Neural progenitor cell (in vitro differentiated cells): Measurements from ENCODE around the gene ANO7. TPM values are rescaled to one million over a fixed set of nuclear protein-coding genes. Genes with fewer than 3 reads are reported as not detected.
A peak's percentile ranks its signal among the peaks of the same experiment; 100 is the strongest.

Experiments used
- DNase-seq: peaks from one replicate; pipeline ENCODE4 v3.0.0-alpha.2; 2016; ENCODE audit warnings: low spot score
- H2AFZ ChIP-seq: fragments of 200-600 bp; sonication (generic); replicated peaks from 2 replicates; pipeline ENCODE4 v1.6.1; 2016; ENCODE audit warnings: antibody characterized with exemption
- H3F3A ChIP-seq: fragments of 200-600 bp; sonication (generic); 2 replicates; pipeline ENCODE4 v1.6.1; 2016; ENCODE audit warnings: antibody characterized with exemption, low read depth
- H3K27ac ChIP-seq: fragments of 200-600 bp; sonication (generic); 2 replicates; pipeline ENCODE4 v1.5.1; 2016; ENCODE audit warnings: mild to moderate bottlenecking
- H3K27me3 ChIP-seq: fragments of 200-600 bp; sonication (generic); 2 replicates; pipeline ENCODE4 v1.6.1; 2016; ENCODE audit warnings: mild to moderate bottlenecking, moderate library complexity
- H3K36me3 ChIP-seq: fragments of 200-600 bp; sonication (generic); 2 replicates; pipeline ENCODE4 v1.5.1; 2016
- H3K4me1 ChIP-seq: fragments of 200-600 bp; sonication (generic); 2 replicates; pipeline ENCODE4 v1.6.1; 2016; ENCODE audit warnings: mixed run types
- H3K4me2 ChIP-seq: fragments of 200-600 bp; sonication (generic); 2 replicates; pipeline ENCODE4 v1.6.1; 2016
- H3K4me3 ChIP-seq: fragments of 200-600 bp; sonication (generic); 2 replicates; pipeline ENCODE4 v1.5.1; 2016
- H3K79me2 ChIP-seq: fragments of 200-600 bp; sonication (generic); 2 replicates; pipeline ENCODE4 v1.6.1; 2016; ENCODE audit warnings: low read depth
- H3K9ac ChIP-seq: fragments of 200-600 bp; sonication (generic); 2 replicates; pipeline ENCODE4 v1.6.1; 2016
- H3K9me3 ChIP-seq: fragments of 200-600 bp; sonication (generic); 2 replicates; pipeline ENCODE4 v1.5.1; 2016; ENCODE audit warnings: low read depth
- H4K20me1 ChIP-seq: fragments of 200-600 bp; sonication (generic); 2 replicates; pipeline ENCODE4 v1.6.1; 2016; ENCODE audit warnings: low read depth
- H3K27ac Mint-ChIP-seq: 3 replicates; pipeline ENCODE4 v1.8.0; 2021; ENCODE audit warnings: mixed read lengths
- H3K27me3 Mint-ChIP-seq: 2 replicates; pipeline ENCODE4 v1.8.0; 2022; ENCODE audit warnings: low read depth, mild to moderate bottlenecking, inconsistent platforms, moderate library complexity, mixed read lengths; ENCODE audit not compliant: insufficient read depth
- H3K36me3 Mint-ChIP-seq: 3 replicates; pipeline ENCODE4 v1.8.0; 2021; ENCODE audit warnings: mixed read lengths
- H3K4me1 Mint-ChIP-seq: 3 replicates; pipeline ENCODE4 v1.8.0; 2021; ENCODE audit warnings: mixed read lengths
- H3K4me3 Mint-ChIP-seq: 3 replicates; pipeline ENCODE4 v1.8.0; 2021; ENCODE audit warnings: mild to moderate bottlenecking, moderate library complexity, mixed read lengths
- H3K9me3 Mint-ChIP-seq: 3 replicates; pipeline ENCODE4 v1.8.0; 2020; ENCODE audit warnings: mixed read lengths
- EZH2 ChIP-seq: fragments of 200-600 bp; sonication (generic); IDR thresholded peaks from 2 replicates; pipeline ENCODE4 v1.6.1; 2017; ENCODE audit warnings: antibody characterized with exemption, mild to moderate bottlenecking, moderate library complexity
- EZH2phosphoT487 ChIP-seq: fragments of 200-600 bp; sonication (generic); IDR thresholded peaks from 2 replicates; pipeline ENCODE4 v1.6.1; 2017; ENCODE audit warnings: antibody characterized with exemption
- total RNA-seq: library from RNA; depleted of rRNA; stranded (reverse); fragments of >200 nt; gene quantifications from 2 replicates; pipeline ENCODE4 v1.2.3, GENCODE V29; 2015; ENCODE audit warnings: low replicate concordance
- TF ChIP-seq, protein P1 (sequence below): fragments of 200-600 bp; sonication (generic); IDR thresholded peaks from 2 replicates; pipeline ENCODE4 v1.5.1; 2017; ENCODE audit warnings: antibody characterized with exemption, mild to moderate bottlenecking

Gene ANO7
- total RNA-seq, 1 donor from 2014 or later = not detected

DNA sequence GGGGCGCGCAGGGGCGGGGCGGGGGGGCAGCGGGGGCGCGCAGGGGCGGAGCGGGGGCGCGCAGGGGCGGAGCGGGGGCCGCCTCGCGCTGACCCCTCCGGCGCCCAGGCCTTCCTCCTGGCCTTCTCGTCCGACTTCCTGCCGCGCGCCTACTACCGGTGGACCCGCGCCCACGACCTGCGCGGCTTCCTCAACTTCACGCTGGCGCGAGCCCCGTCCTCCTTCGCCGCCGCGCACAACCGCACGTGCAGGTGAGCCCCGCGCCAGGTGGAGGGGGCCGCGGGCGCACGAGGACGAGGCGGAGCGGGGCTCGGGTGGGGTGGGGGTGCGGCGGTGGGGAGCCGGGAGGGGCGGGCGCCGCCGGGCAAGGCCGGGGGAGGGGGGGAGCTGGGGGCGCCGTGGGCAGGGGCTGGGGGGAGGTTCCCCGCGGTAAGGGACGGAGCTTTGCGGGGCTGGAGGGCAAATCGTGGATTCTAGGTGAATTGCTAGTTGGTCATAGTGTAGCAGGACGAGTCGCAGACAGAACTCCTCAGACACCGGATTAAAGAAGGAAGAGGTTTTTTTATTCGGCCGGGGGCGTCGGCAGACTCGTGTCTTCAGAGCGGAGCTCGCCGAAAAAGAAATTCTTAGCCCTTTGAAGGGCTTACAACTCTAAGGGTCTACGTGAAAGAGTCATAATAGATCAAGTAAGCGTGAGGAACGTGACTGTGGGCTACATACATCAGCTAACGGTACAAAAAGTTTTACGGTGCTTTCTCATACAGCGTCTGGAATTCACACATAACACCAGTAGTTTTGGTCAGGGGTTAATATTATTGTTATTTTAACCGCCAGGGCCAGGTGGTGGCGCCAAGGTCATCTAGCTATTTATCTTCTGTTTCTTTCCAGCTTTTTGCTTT lies 29.9 kb downstream of the ANO7 start:
- H3K27me3 ChIP-seq = peaks cover 15% of the 10 kb centered on the region
- peak overlapping the region; percentile 61 for H2AFZ ChIP-seq
- H3K4me1 ChIP-seq = peaks cover 12% of the 10 kb centered on the region
- H3F3A ChIP-seq = peaks cover 24% of the 10 kb centered on the region
- no peak overlapping the region for H3K27ac ChIP-seq
- H3K36me3 ChIP-seq = no peaks in the 10 kb centered on the region
- H3K9me3 ChIP-seq = no peaks in the 10 kb centered on the region
- TF ChIP-seq, protein P1, sequence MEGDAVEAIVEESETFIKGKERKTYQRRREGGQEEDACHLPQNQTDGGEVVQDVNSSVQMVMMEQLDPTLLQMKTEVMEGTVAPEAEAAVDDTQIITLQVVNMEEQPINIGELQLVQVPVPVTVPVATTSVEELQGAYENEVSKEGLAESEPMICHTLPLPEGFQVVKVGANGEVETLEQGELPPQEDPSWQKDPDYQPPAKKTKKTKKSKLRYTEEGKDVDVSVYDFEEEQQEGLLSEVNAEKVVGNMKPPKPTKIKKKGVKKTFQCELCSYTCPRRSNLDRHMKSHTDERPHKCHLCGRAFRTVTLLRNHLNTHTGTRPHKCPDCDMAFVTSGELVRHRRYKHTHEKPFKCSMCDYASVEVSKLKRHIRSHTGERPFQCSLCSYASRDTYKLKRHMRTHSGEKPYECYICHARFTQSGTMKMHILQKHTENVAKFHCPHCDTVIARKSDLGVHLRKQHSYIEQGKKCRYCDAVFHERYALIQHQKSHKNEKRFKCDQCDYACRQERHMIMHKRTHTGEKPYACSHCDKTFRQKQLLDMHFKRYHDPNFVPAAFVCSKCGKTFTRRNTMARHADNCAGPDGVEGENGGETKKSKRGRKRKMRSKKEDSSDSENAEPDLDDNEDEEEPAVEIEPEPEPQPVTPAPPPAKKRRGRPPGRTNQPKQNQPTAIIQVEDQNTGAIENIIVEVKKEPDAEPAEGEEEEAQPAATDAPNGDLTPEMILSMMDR = peak; percentile 44
- TF ChIP-seq EZH2 = no peak
- H3K36me3 Mint-ChIP-seq = peaks cover 2% of the 10 kb centered on the region
- peak overlapping the region; percentile 67 for H3K4me2 ChIP-seq
- H3K4me3 ChIP-seq = peak overlapping the region; percentile 63
- H3K27me3 Mint-ChIP-seq = peaks cover 15% of the 10 kb centered on the region
- H4K20me1 ChIP-seq = peaks cover 4% of the 10 kb centered on the region
- peaks cover 5% of the 10 kb centered on the region for H3K79me2 ChIP-seq
- peak; percentile 85 for DNase-seq
- H3K4me3 Mint-ChIP-seq = peak overlapping the region; percentile 96
- H3K27ac Mint-ChIP-seq = peak overlapping the region; percentile 16
- H3K9me3 Mint-ChIP-seq = no peaks in the 10 kb centered on the region
- no peak overlapping the region for H3K9ac ChIP-seq
- H3K4me1 Mint-ChIP-seq = peaks cover 23% of the 10 kb centered on the region

DNA sequence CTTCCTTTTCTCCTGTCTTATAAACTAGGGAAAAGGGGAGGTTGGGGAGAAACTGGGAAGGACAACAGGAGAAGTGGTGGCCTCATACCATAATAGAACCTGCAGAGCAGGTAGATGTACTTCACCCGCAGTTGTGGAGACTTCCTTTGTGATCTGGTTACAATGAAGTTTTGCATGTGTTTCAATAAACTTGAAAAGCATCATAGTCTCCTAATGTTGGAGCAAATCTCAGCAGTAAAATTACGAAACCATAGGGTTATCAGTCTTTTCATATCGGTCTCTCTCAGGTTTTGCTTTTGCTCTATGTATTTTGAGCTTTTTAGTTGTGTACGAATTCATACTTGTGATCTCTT lies 30.5 kb downstream of the ANO7 start:
- Histone ChIP-seq H4K20me1 (peaks cover 4% of the 10 kb centered on the region), H3F3A (peaks cover 24% of the 10 kb centered on the region), H3K27ac (no peak overlapping the region), H3K9ac (no peak overlapping the region), H3K36me3 (no peaks in the 10 kb centered on the region), H3K27me3 (peaks cover 15% of the 10 kb centered on the region), H3K9me3 (no peaks in the 10 kb centered on the region), H3K79me2 (peaks cover 5% of the 10 kb centered on the region), H3K4me3 (peak overlapping the region; percentile 63), H3K4me2 (peak overlapping the region; percentile 67), H3K4me1 (peaks cover 15% of the 10 kb centered on the region), H2AFZ (peak overlapping the region; percentile 61)
- Mint-ChIP-seq H3K4me1 (peaks cover 24% of the 10 kb centered on the region), H3K27me3 (peaks cover 15% of the 10 kb centered on the region), H3K9me3 (no peaks in the 10 kb centered on the region), H3K27ac (no peak overlapping the region), H3K36me3 (peaks cover 2% of the 10 kb centered on the region), H3K4me3 (peak overlapping the region; percentile 96)
- no peak for TF ChIP-seq EZH2
- TF ChIP-seq, protein P1 = peak; percentile 2
- DNase-seq = no peak

DNA sequence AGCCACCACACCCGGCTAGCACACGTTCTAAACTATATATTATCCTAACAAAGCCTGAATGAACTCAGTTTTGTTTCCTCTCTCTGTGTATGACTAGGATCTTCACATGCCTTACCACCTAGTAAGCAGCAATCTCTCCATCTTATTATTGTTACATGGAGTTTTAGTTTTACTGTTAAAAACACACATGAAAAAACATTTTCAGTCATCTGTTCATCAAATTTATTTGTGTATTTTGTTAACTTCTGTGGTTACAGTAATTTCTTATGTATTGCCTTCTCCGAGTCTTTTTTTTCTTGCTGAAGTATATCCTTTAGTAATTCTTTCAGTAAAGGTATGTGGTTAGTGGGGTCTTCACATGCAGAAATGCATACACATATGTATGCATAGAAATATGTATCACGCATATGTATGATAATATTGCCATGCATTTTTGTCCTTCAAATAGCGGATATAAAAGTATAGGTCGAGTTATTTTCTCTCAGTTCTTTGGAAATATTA lies 31.4 kb downstream of the ANO7 start:
- Histone ChIP-seq H3K36me3 (no peaks in the 10 kb centered on the region), H2AFZ (no peak overlapping the region), H4K20me1 (peaks cover 4% of the 10 kb centered on the region), H3F3A (peaks cover 33% of the 10 kb centered on the region), H3K27ac (no peak overlapping the region), H3K4me2 (no peak overlapping the region), H3K9me3 (no peaks in the 10 kb centered on the region), H3K27me3 (peaks cover 15% of the 10 kb centered on the region), H3K4me1 (peaks cover 22% of the 10 kb centered on the region), H3K9ac (no peak overlapping the region), H3K4me3 (no peak overlapping the region), H3K79me2 (peaks cover 5% of the 10 kb centered on the region)
- Mint-ChIP-seq H3K27ac (no peak overlapping the region), H3K4me3 (peak overlapping the region; percentile 96), H3K9me3 (no peaks in the 10 kb centered on the region), H3K4me1 (peaks cover 33% of the 10 kb centered on the region), H3K27me3 (peaks cover 13% of the 10 kb centered on the region), H3K36me3 (peaks cover 2% of the 10 kb centered on the region)
- no peak for DNase-seq
- TF ChIP-seq, protein P1 = no peak
- TF ChIP-seq EZH2phosphoT487 = no peak
- TF ChIP-seq EZH2 = no peak
